ENCODE measurements around the gene CSGALNACT2.

CSGALNACT2 gene

DNA sequence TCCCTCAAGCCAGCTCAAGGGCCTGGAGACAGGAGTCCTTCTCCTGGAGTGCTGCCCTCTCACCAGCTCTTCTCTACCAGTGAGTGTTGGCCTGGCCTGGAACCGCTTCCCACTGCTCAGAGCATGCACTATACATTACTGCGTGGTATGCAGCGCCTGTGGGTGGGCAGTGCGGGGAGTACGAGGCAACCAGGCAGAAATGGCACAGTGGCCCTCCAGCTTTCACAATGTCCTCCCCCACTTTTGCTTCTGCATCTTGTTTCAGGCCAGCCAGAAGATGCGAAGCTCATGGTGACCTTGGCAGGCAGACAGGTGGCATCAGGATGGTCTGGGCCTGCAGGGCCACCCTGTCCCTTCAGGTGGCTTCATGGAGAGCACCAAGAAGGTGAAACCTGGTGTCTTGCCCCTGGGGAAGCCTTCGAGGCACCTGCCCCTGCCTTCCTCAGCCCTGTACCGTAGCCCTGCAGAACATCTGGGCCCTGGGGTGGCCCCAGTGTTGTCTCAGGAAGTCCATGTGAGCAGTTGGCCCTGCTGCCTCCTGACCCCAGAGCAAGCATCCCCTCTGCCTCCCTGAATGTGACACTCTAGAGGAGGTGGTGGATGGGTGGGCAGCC lies 92.8 kb downstream of the CSGALNACT2 start:
- DNase-seq, result peak; percentile 8

DNA sequence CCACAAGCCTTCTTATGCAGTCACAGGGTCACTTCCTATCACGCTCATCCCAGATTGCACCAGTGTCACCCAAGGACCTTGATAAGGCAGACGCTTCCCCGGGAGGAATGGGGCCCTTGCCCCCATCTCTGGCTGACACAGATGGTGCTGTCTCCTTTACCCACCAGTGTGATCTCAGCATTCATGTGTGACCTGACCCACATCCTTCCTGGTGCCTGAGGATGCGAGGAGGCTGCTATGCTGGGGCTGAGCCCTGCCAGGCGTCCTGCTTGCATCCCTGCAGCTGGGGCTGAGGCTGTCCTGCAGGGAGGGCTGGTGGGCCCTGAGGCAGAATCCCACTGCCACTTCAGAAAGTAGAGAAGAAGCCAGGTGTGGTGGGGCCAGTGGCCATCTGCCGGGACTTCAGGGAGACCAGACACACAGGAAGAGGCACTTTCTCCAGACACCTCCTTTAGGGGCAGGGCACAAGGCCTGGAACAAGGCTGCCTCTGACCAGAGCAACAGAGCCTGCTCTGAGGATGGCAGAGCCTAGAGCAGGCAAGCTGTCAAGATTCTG lies 93.4 kb downstream of the CSGALNACT2 start:
- DNase-seq, result peak; percentile 6

DNA sequence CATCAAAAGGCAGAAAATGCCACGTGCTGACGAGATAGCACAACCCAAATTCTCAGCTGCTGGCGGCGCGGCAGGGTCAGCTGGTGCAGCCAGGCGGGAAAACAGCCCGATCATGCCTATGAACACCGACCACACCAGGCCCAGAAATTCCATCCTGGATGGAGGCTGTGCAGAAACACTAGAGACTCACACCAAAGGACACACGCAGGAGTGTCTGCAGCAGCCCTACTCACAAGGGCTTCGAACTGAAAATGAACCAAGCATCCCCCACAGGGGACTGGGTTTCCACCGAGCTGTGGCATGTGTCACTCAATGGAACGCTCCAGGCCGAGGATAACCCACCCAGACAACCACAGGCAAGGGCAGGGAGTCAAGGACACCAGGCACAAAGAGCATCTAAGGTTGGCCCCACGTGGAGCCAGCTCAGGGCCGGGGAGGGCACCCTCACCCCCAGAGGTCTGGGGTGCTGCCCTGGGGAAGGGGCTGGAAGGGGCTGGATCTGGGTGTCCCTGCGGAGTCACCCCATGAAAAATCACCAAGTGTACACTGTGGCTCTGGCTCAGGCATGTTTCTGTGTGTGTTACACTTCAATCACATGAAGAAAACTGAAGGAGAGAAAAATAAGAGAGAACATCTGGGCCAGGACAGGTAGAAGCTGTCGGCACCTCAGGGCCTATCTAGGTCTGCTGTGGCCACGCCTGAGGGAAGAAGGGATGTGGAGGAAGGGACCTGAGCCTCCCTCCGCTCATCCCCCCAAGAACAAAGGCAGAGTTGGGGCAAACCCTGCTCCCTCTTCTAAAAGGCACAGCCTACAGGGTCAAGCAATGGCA lies 95.6 kb downstream of the CSGALNACT2 start:
- DNase-seq, result peak; percentile 8

DNA sequence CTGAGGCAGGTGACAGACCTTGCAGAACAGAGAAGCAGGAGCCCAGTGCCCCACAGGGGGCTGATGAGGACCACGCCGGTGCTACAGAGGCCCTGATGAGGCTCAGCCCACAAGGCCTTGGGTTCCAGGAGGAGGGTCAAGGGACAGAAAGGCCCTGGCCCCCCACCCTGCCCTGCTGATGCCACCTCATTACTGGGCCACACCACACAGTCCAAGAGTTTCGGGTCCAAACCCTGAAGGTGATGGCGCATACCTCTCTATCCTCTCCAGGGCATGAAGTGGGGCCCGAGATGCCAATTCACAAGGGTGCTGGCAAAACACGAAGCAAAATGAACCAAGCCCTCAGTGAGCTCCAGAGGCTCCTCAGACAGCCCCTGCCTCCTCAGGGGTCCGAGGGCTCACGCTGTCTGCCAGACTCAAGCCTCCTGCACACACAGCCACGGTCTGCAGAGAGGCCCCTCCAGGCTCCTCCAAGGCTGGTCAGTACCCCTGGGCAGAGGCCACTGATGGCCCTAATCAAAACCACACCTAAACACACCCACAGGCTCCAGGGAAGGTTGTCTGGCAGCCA lies 96.3 kb downstream of the CSGALNACT2 start:
- peak; percentile 11 for DNase-seq

All from 8988T (cell line).